HFF-Myc (cell line): ENCODE data around the gene SGIP1.
"Not testable (repeated sequence)": the region's sequence is repeated elsewhere in the genome, so short reads cannot be mapped to it uniquely, and the experiment has no call there.

Source experiments
- DNase-seq: peaks from one replicate; pipeline ENCODE4 v3.0.0-alpha.2; 2011; ENCODE audit warnings: low read depth; ENCODE audit errors: extremely low read depth
- H3K4me3 ChIP-seq: replicated peaks from 2 replicates; pipeline ENCODE4 v1.5.1; 2011; ENCODE audit warnings: low read depth, mild to moderate bottlenecking, control low read depth, low read length
- CTCF ChIP-seq: IDR thresholded peaks from 2 replicates; pipeline ENCODE4 v1.5.1; 2012; ENCODE audit warnings: mild to moderate bottlenecking, low read depth, low read length, control low read depth; ENCODE audit errors: missing control alignments

The SGIP1 gene

GRCh38 chr1:66778266-66778665 is 244.3 kb downstream of the SGIP1 start:
- no peak for TF ChIP-seq CTCF

GRCh38 chr1:66778969-66779368 is 245.0 kb downstream of the SGIP1 start:
- TF ChIP-seq CTCF: no peak
- no peak for DNase-seq
- no peak overlapping the region for H3K4me3 ChIP-seq

More at GRCh38 chr1:66778266-66778665, 244.3 kb downstream of the SGIP1 start:
- DNase-seq: no peak
- no peak overlapping the region for H3K4me3 ChIP-seq

- no peak for DNase-seq
- H3K4me3 ChIP-seq: no peak overlapping the region
- TF ChIP-seq CTCF: no peak
Observed at GRCh38 chr1:66779475-66780078, 245.6 kb downstream of the SGIP1 start.

- DNase-seq, H3K4me3 ChIP-seq: not testable (repeated sequence)
Observed at GRCh38 chr1:66785800-66786199, 251.8 kb downstream of the SGIP1 start.

GRCh38 chr1:66787641-66788040 is 253.7 kb downstream of the SGIP1 start:
- no peak for DNase-seq
- TF ChIP-seq CTCF: no peak
- no peak overlapping the region for H3K4me3 ChIP-seq

GRCh38 chr1:66788231-66788939 is 254.4 kb downstream of the SGIP1 start:
- TF ChIP-seq CTCF: no peak
- DNase-seq: no peak
- no peak overlapping the region for H3K4me3 ChIP-seq

- no peak overlapping the region for H3K4me3 ChIP-seq
- TF ChIP-seq CTCF: no peak
- no peak for DNase-seq
Observed at GRCh38 chr1:66791621-66792610, 258.0 kb downstream of the SGIP1 start.

GRCh38 chr1:66795839-66796238 is 261.9 kb downstream of the SGIP1 start:
- DNase-seq, H3K4me3 ChIP-seq: not testable (repeated sequence)
